OCI-M1 (cell line): Measurements from ENCODE around the gene ANKRD22.
"Not testable (repeated sequence)": the region's sequence is repeated elsewhere in the genome, so short reads cannot be mapped to it uniquely, and the experiment has no call there.

Experiments used
- DNase-seq: peaks from one replicate; lab custom pipeline; 2025; lab: John Stamatoyannopoulos, UW

Gene ANKRD22

DNA sequence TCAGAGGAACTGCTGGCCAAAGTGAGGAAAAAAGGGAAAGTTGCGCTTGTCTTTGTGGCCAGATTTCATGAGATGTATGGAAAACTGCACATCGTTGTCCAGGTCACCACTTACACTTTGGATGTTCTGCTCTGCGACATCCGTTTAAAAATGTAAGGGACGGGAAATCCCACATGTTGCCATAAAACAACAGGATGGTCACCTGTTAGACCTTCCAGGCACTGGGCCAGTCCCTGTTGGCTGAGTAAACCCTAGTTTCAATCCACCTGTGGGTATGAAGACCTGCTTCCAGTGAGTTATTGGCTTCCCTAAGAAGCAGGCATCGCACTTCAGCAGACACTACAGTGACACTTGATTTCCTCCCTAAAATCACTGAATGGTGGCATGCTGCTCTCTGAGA is 25.7 kb upstream of the ANKRD22 start:
- DNase-seq: no peak

DNA sequence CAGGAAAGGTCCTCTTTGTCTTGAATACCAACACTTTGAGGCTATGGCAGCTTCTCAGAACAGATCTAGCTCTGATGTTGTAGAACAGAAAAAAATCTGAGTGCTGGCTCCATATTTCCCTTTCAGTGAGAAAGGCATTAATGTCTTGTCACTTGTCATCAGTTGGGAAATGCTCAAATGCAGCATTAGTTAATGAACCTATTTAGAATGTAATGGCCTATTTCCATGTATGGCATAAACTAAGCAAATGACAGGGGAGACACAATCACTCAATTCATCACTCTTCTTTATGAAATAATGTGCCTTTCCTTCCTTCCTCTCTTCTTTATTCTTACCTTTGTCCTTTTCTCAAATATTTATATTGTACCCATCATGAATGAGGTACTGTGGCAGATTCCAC is 23.4 kb upstream of the ANKRD22 start:
- no peak for DNase-seq

DNA sequence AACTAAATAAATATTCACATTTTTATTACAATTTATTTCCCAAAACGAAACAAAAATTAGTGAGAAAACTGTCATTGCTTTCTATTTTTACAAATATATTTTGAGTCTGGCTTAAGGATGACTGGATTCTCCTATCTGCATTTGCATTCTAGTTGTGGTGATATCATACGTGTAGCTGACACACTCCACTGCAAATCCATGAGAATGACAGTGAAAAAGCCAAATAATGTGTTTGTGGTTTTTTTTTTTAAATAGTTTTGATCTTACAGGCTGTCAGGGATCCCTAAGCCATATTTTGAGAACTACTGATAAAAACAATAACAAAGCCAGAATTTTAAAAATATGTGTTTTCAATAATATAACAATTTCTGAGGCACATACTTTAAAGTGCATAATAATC is 22.6 kb upstream of the ANKRD22 start:
- DNase-seq: peak; percentile 47

DNA sequence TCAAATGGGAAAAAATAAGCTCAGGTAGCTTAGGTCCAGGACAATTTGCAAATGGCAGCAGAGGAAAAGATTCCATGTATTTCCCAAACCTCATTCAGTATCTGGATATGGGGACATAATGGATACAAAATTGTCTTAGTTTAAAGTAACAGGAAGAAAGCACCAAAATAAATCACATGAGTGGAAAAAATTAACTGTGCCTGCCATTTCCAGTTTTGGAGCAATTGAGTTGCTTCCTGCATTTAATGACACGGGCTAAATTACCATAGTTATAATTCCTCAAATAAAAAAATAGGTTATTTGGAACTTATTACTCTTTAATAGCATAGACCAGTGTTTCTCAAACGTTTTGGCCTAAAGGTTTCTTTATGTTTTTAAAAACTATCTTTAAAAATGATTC is 22.1 kb upstream of the ANKRD22 start:
- DNase-seq: no peak

DNA sequence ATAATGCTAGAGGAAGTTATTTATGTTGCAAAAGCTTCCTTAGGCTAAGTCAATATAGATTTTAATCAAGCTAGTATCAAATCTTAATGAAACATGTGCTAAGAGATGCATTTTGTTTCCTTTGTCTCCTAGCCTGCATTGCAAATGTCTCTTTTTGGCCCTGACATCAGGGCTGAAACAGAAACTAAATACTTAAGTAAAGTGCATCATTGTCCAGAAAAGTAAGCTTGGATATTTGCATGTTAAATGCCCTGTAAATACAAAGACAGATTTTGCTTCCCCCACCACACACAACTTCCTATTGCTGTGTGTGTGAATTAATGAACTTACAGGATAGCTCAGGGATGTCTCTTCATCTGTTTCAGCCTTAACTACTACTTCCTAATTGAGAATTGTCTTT is 18.4 kb upstream of the ANKRD22 start:
- peak; percentile 35 for DNase-seq

DNA sequence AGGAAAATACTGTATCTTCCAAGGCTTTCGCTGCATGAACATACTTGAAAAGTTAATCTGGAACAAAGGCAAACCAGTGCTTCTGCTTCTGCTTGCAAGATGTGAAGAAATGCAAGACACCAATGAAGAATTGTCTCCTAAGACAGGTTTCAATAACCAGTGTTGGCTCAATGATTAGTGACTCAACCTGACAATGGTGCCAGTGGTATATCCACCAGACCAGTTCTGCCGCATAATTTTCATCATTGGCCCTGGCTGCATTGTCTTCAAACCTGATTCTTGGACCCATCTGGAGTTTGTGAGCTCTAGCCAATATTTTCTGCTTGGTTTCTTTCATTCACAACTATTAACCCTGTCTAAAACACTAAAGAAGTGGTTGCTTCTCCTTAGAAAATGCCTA is 14.8 kb upstream of the ANKRD22 start:
- DNase-seq: no peak

DNA sequence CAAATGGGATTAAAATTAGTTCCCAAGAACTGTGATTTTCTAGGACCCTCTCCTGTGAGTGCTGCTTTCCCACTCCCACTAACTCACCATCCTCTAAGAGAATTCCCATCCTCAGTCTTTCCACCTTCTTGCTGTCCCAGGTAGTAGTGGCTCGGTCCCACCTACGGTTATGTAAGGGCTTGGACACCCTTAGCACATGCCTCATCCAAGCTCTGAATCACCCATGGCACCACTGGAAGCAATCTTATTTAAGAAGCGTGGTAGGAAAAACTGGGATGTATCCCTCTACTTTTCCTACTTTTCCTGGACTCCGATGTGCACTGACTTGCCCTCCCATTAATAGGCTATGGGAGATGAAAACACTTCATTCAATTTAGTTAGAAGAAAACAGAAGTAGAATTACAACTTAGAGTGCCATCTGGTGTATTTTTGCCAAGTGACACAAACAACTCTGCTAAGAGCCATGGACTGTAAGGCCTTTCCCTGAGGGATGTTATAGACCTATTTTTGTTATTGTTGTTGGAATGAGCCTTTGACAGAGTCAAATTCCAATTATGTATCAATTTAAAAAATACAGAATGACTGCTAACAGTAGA is 13.7 kb upstream of the ANKRD22 start:
- DNase-seq: peak; percentile 83

DNA sequence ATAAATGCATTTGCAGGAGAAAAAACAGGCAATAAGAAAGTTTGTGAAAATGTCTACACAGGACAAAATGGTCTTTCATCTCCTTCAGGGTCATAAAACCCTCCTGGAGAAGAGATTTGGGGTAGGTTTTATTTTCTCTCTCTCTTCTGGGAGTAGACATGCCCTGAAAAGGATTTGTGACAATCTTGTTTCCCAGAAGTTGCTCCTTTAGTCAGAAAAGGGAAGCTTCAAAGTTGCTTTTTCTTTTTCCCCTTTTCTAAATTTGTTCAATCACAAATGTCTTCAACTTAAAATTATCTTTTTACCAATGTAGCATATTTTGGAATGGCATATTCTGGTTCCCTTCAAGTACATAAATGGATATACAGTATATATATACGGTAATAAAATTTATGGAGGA is 9.4 kb upstream of the ANKRD22 start:
- peak; percentile 74 for DNase-seq

DNA sequence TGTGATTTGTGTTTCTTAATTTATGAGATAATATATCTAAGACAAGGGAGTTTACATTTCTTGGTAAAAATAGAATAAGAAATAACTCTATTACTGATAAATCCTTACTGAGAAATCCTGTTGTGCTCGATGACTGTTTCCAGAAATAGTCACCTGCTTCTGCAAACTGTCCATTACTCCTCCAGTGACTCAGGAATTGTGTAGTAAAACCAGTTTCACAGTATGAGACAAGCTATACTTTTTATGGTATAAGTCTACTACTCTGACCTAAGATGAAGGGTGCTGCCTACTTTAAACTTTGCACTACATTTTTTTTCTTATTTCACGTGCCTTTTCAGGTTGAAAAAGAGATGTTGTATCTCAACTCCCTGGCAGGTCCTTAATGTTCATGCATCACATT is 6.8 kb upstream of the ANKRD22 start:
- no peak for DNase-seq

DNA sequence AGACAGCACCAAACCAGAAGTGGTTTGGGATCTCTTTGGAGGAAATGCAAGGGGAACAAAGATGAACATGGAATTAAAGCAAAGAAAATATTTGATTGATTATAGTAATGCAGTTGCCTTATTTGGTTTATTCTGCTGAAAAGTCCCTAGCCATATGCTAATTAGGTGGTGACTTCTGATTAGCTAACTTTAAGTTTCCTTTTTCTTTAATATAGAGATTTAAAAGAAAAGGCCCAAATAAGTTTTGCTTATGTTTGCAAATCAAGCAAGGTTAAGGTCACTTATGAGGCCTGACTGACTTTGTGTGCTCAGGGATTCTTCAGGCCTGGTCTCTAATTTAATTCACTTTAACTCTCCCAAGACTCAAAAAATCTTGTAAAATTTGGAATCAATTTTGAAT is 6.2 kb upstream of the ANKRD22 start:
- DNase-seq: no peak

DNA sequence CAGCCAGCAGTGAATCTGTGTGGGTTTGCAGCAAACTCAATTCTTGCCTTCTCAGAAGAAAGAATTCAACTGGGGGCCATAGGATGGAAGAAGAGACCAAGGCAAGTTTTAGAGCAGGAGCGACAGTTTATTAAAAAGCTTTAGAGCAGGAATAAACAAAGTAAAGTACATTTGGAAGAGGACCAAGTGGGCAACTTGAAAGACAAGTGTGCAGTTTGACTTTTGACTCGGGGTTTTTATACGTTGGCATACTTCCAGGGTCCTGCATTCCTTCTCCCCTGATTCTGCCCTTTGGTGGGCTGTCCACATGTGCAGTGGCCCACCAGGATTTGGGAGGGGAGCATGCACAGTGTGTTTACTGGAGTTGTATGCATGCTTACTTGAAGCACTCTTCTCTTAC is 3.0 kb upstream of the ANKRD22 start:
- DNase-seq: no peak

DNA sequence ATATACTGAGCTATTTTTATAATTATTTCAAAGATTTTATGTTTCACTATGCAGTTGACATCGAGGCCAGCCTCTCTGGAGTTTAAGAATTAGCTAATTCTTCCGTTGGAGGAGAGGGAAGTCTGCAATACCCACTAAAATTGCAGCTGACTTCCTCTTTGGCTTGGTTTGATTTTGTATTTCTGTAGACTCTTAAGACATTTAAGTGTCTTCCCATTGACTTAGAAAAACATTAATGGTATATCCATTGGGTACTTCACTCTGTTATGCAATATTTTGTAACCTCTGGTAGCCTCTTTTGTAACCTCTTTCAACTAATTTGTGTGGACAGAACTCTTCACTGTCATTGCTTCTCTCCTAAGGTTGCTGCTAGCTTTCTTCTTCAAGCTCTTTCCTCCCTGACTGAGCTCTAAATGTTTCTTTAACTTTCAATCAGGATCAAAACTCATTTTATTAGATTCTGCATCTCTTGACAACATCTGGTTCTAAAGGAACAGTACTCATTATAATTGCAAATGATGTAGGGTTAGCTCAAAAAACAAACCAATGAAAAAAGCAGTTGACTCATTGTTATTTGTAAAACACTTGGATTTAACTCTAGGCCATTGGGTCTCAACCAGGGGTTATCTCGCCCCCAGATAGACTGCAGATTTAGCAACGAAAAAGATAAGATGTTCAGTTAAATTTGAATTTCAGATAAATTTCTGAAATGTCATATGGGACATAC is 1.7 kb upstream of the ANKRD22 start:
- DNase-seq: peak; percentile 73

DNA sequence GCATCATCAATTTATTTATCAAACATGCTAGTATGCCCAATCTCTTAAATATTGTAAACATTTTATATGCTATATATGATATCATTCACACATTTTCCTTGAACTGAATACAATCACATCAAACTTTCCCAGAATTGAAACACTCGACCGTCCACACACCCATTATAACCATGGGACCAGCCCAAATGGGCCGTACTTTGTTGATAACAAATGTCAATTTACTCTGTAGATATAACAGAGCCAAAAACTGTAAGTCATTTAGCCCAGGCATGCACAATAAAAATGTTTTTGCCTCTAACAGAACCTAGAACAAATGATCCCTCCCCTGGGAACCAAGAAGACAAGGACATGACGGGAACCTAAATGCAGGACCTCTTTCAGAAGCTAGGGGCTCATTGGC is 683 bp upstream of the ANKRD22 start:
- DNase-seq: peak; percentile 43

DNA sequence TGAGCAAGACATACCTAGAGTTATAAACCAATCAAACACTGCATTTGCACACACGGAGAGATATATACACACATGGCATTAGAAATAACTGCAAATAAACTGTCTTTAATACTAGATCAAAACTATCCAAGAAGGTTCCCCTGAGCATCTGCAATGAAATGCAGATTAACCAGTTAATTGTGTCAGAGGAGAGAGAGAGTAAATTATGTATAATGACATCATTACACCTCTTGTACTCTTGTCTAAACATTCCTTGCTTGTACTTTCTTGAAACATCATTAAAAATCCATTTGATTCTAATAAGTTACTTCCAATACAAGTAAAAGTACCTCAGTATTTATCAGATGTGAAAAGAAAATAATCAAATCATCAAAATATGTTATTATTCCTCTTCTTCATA is 932 bp downstream of the ANKRD22 start:
- DNase-seq: no peak

DNA sequence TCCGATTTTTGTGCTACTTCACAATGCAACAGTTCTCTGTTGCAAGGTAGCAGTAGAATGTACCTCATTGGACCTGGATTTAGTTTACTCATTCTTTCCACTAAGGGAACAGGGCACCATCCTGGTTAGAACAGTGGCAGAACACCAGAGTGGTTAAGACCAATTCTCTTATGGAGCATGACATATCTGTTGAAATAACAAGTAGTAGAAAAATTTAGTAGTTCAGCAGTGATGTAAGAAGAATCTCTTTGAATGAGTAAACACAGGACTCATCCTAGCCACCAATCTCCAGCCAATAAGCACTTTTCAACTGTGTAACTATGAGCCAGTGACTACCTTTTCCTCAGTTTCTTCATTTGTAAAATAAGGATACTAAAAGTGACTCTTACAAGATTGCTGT is 2.4 kb downstream of the ANKRD22 start:
- no peak for DNase-seq

DNA sequence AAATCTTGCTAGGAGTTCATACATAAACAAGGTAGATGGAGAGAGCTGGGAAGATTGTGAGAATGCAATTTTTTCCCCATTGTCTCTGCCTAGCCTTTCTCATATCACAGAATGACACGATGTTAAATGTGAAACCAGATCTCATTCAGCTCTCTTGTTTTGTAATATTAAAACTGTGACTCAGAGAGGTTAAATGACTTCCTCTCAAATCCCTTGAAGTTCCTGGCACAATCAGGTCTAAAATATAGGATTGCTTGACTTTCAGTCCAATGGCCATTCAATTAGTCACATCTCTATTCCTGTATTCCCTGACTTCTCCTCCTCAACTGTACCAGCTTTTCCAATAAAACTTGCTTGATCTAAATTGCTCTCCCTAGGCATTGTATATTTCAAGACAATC is 3.1 kb downstream of the ANKRD22 start:
- peak; percentile 64 for DNase-seq

DNA sequence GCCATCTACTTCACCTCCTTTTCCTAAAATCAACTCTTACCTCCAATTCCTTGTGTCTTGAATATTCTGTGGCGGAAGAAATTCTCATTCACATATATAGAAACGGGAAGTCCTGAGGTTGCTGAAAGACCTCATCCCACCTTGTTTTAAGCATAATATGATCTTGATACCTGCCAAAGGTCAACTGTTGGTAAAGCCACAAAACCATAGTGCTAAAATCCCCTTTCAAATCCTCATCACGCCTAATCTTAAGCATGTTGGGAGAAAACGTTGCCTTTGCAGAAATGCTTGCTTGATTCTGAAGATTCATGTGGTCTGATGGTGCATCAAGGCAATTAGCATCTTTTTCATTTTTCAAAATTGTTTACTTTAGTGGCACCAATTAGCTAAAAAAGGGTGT is 8.5 kb downstream of the ANKRD22 start:
- no peak for DNase-seq

DNA sequence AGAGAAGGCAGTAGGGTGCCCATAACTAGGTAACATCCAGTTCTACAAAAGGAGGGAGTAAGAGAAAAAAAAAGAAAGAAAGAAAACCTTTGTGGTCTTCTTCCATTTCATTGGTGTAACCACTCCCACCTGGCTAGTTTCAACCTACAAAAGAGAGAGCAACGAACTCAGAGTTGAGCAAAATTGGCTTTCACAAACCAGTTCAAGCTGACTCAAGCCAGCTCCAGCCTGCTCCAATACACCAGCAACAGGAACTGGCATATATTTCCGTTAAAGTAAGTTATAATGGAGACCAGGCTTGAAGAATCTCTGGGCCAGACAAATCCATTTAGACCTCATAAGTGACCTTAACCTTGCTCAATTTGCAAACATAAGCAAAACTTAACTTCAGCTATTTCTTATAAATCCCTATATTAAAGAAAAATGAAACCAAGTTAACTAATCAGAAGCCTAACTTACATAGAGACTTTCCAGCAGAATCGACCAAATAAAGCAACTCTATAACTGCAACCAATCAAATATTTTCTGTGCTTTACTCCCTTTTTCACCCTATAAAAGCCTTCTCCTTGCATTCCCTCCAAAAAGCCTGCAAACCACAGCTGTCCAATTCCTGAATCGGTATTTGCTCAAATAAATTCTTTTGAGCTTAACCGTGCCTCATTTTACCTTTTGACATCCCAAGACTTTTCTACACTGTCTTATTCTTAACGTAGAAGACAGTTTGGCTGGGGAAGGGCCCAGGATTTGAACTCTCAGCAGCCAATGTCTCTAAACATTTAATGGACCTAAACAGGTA is 10.1 kb downstream of the ANKRD22 start:
- DNase-seq: peak; percentile 71

DNA sequence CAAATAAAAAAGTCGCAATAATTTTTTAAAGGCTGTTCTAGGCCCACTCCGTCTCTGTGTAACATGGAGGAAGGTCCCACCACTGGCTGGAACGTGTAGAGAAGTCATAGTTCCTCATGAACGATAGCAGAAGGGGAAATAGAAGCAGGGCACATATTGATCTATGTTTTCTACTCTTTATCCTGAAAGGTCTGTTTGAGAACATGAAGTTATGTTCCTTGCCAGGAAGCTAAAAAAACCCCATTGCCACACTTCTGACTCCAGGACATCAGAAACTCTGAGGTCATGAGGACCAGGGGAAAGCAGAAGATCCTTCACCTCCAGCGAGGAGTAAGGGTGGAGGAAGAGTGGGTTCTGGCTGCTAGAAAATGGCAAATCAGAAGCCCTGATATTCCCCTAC is 10.8 kb downstream of the ANKRD22 start:
- peak; percentile 35 for DNase-seq

DNA sequence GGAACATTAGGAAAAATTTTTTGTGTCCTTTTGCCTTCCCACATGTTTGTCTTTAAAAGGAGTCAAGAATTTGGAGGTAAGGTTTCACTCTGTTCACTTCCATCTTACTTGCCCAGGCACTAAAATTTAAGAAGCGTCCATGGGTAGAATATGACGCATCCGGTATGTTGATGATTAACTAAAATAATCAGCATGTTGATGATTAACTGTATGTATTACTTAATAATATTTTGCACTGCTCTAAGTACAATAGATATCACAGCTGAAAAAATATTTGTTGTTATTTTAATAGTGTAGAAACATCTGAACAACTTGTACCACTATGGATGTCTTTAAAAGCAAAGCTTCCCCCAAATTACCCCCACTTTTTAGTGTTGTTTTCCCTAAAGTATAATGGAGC is 11.5 kb downstream of the ANKRD22 start:
- no peak for DNase-seq

DNA sequence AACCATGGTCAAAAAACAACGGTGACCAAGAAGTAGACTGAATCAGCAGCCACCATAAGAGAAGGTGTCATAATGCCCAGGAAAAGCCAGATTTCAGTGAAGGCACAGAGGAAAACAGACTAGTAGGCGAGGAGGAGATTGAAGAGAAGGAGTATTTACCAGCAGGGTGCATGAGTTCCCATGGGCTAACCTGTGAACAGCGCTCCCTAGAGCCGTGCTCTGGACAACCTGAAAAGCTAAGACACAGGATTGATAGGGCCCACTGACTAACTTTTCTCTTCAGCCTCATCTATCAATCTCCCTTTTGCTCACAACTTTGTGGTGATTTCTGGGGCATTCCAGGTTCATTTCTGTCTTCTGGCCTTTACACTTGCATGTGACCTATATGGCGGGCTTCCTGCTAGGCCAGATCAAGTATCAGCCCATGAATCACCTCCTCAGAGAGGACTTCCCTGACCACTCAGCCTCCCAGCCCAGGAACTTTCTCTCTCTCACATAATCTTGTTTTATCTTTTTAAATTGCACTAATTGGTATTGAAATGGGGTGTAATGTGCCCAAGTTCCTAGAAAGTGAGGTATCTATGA is 12.8 kb downstream of the ANKRD22 start:
- no peak for DNase-seq

DNA sequence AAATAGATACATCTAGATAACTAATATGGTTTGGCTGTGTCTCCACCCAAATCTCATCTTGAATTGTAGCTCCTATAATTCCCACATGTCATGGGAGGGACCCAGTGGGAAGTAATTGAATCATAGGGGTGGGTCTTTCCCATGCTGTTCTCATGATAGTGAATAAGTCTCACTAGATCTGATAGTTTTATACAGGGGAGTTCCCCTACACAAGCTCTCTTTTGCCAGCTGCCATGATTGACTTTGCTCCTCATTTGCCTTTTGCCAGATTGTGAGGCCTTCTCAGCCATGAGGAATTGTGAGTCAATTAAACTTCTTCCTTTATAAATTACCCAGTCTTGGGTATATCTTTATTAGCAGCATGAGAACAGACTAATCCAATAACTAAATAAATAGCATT is 14.0 kb downstream of the ANKRD22 start:
- DNase-seq: not testable (repeated sequence)

DNA sequence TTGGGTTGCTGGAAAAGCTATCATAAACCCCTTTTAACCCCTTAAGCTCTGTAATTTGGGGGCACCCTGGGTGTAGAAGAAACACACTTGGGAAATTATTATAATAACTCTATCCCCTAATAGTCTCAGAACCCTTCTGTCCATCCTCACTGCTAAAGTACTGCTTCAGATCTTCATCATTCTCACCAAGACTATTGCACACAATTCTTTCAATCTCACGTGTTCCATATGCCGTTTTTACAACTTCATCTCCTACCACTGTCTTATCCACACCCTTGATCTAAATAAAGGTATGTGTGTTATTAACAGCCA is 15.8 kb downstream of the ANKRD22 start:
- no peak for DNase-seq
